ENCODE data around the gene CYP3A4. TPM values are rescaled to one million over a fixed set of nuclear protein-coding genes. Genes with fewer than 3 reads are reported as not detected.

CYP3A4 gene
- total and polyA plus RNA-seq, 9 of the 15 experiments (the other 6 are each of a cell fraction or from before 2014, with no cell fraction given), result 0.07 to 0.08 TPM; not detected in 7

- peak; percentile 61; the same call in 1 of the 2 replicates for TF ChIP-seq NBN (IDR thresholded peaks at IDR 0.05; ENCODE audit: low read depth)
- no peak for TF ChIP-seq XRCC3 (IDR thresholded peaks at IDR 0.05)
- TF ChIP-seq RAD51 (IDR thresholded peaks at IDR 0.05; ENCODE audit: borderline replicate concordance, low read depth), result no peak
- peak; percentile 31 for TF ChIP-seq NEUROD1 (IDR thresholded peaks at IDR 0.05; ENCODE audit: borderline replicate concordance, low read depth, low read length, partially characterized antibody)
- TF ChIP-seq CREM (IDR thresholded peaks at IDR 0.05; ENCODE audit: low read depth), result no peak
- TF ChIP-seq XRCC5 (IDR thresholded peaks at IDR 0.05; ENCODE audit: low read depth, low read length), result no peak
- peak; percentile 71 for TF ChIP-seq NCOR1 (IDR thresholded peaks at IDR 0.05)
- no peak for TF ChIP-seq CAMTA2 (CRISPR knock-in tag; conservative IDR thresholded peaks at IDR 0.05)
- peak; percentile 68; the same call in 1 of the 2 replicates for TF ChIP-seq ZNF766 (CRISPR knock-in tag; conservative IDR thresholded peaks at IDR 0.05)
- TF ChIP-seq FOS (IDR thresholded peaks at IDR 0.05; ENCODE audit: extremely low read depth, insufficient read length), result no peak
- TF ChIP-seq PHF21A (IDR thresholded peaks at IDR 0.05; ENCODE audit: borderline replicate concordance, low read depth), result no peak
- TF ChIP-seq NR0B1 (IDR thresholded peaks at IDR 0.05; ENCODE audit: partially characterized antibody), result no peak
- TF ChIP-seq MCM3 (IDR thresholded peaks at IDR 0.05), result no peak
- TF ChIP-seq REST (IDR thresholded peaks at IDR 0.05; ENCODE audit: borderline replicate concordance), result peak; percentile 14; the same call in 1 of the 2 replicates
- no peak for TF ChIP-seq REST (CRISPR knock-in tag; IDR thresholded peaks at IDR 0.05; ENCODE audit: low read depth)
- TF ChIP-seq TEAD4 (IDR thresholded peaks at IDR 0.05; ENCODE audit: low read length), result peak; percentile 78
- no peak for TF ChIP-seq TEAD4 (CRISPR knock-in tag; IDR thresholded peaks at IDR 0.05; ENCODE audit: borderline replicate concordance)
- TF ChIP-seq, protein P1, sequence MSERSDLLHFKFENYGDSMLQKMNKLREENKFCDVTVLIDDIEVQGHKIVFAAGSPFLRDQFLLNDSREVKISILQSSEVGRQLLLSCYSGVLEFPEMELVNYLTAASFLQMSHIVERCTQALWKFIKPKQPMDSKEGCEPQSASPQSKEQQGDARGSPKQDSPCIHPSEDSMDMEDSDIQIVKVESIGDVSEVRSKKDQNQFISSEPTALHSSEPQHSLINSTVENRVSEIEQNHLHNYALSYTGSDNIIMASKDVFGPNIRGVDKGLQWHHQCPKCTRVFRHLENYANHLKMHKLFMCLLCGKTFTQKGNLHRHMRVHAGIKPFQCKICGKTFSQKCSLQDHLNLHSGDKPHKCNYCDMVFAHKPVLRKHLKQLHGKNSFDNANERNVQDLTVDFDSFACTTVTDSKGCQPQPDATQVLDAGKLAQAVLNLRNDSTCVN (CRISPR knock-in tag; IDR thresholded peaks at IDR 0.05), result no peak
- no peak for TF ChIP-seq RBM15 (IDR thresholded peaks at IDR 0.05; ENCODE audit: insufficient read depth, low read length)
- peak; percentile 18; the same call in 1 of the 2 replicates for TF ChIP-seq DMBX1 (CRISPR knock-in tag; IDR thresholded peaks at IDR 0.05; ENCODE audit: borderline replicate concordance)
These were observed 23.0 kb upstream of the CYP3A4 start (continued) for GRCh38 chr7:99806839-99807478.

Measured in K562 (cell line).